ENCODE data around the gene TAC1.

TAC1 gene

GRCh38 chr7:97731736-97732564, at the start of gene TAC1:
Gene TAC1, plus strand, starts transcription at chr7:97732086. Its CDS starts 527 bp downstream, at chr7:97732613.
- TF ChIP-seq CTCF (IDR thresholded peaks at IDR 0.05; ENCODE audit: borderline replicate concordance, insufficient read depth, low read depth, low read length) = no peak
- no peak within 1 kb of the TSS for H3K4me3 ChIP-seq (ENCODE audit: low read depth, low read length)

GRCh38 chr7:97685952-97686351, 45.9 kb upstream of the TAC1 start:
- no peak overlapping the region for H3K4me3 ChIP-seq (ENCODE audit: low read depth, low read length)
- TF ChIP-seq CTCF (IDR thresholded peaks at IDR 0.05; ENCODE audit: borderline replicate concordance, insufficient read depth, low read depth, low read length) = no peak

GRCh38 chr7:97693586-97693985, 38.3 kb upstream of the TAC1 start:
- H3K4me3 ChIP-seq (ENCODE audit: low read depth, low read length) = no peak overlapping the region
- TF ChIP-seq CTCF (IDR thresholded peaks at IDR 0.05; ENCODE audit: borderline replicate concordance, insufficient read depth, low read depth, low read length) = no peak

- no peak overlapping the region for H3K4me3 ChIP-seq (ENCODE audit: low read depth, low read length)
- no peak for TF ChIP-seq CTCF (IDR thresholded peaks at IDR 0.05; ENCODE audit: borderline replicate concordance, insufficient read depth, low read depth, low read length)
Observed at GRCh38 chr7:97694355-97694754, 37.5 kb upstream of the TAC1 start.

GRCh38 chr7:97697396-97697795, 34.5 kb upstream of the TAC1 start:
- no peak for TF ChIP-seq CTCF (IDR thresholded peaks at IDR 0.05; ENCODE audit: borderline replicate concordance, insufficient read depth, low read depth, low read length)
- no peak overlapping the region for H3K4me3 ChIP-seq (ENCODE audit: low read depth, low read length)

- no peak overlapping the region for H3K4me3 ChIP-seq (ENCODE audit: low read depth, low read length)
- TF ChIP-seq CTCF (IDR thresholded peaks at IDR 0.05; ENCODE audit: borderline replicate concordance, insufficient read depth, low read depth, low read length) = no peak
Observed at GRCh38 chr7:97722386-97722785, 9.5 kb upstream of the TAC1 start.
